DOHH2 (cell line): ENCODE measurements around the gene TRNP1.
"Not testable (repeated sequence)": the region's sequence is repeated elsewhere in the genome, so short reads cannot be mapped to it uniquely, and the experiment has no call there.

ENCODE experiments used
- CTCF ChIP-seq: fragments of 200-600 bp; sonication (generic); IDR thresholded peaks from one replicate; pipeline ENCODE4 v1.5.1; 2014; ENCODE audit warnings: antibody characterized with exemption, mild to moderate bottlenecking, low read depth, low read length; ENCODE audit not compliant: poor library complexity, severe bottlenecking
- EZH2phosphoT487 ChIP-seq: fragments of 200-600 bp; sonication (generic); IDR thresholded peaks from 2 replicates; pipeline ENCODE4 v1.6.1; 2017; ENCODE audit warnings: borderline replicate concordance, mild to moderate bottlenecking, antibody characterized with exemption, low read length, moderate library complexity, mixed read lengths

DNA sequence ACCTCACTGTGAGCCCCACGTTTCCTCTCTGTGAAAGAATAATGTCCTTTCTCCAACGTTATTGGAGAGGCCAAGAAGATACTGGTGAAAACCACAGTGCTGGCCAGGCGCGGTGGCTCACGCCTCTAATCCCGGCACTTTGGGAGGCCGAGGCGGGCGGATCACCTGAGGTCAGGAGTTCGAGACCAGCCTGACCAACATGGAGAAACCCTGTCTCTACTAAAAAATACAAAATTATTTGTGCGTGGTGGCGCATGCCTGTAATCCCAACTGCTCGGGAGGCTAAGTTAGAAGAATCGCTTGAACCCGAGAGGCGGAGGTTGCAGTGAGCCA lies 44.8 kb upstream of the TRNP1 start:
- TF ChIP-seq CTCF, EZH2phosphoT487: not testable (repeated sequence)
